Activated CD4-positive, alpha-beta T cell treated with anti-CD3 and anti-CD28 coated beads, Interleukin-10, Interleukin-2, amounts not matched to agents 100 ng/mL and 50 ng/mL, durations not matched to agents 16 hours and 8 hours (primary cell): ENCODE data around the gene LRRTM2.
"Not testable (repeated sequence)": the region's sequence is repeated elsewhere in the genome, so short reads cannot be mapped to it uniquely, and the experiment has no call there.

Experiments
- DNase-seq: peaks from one replicate; pipeline ENCODE4 v3.0.0-alpha.2; 2020

Gene LRRTM2

GRCh38 chr5:138874771-138875551 is at the start of gene LRRTM2:
TSS of gene LRRTM2 (minus strand) at chr5:138875335. CDS start at chr5:138874911, 424 bp downstream.
- no peak for DNase-seq

- no peak for DNase-seq
These were observed 47.4 kb upstream of the LRRTM2 start for GRCh38 chr5:138922494-138922893.

- DNase-seq, result not testable (repeated sequence)
These were observed 46.2 kb upstream of the LRRTM2 start for GRCh38 chr5:138921362-138921761.

DNA sequence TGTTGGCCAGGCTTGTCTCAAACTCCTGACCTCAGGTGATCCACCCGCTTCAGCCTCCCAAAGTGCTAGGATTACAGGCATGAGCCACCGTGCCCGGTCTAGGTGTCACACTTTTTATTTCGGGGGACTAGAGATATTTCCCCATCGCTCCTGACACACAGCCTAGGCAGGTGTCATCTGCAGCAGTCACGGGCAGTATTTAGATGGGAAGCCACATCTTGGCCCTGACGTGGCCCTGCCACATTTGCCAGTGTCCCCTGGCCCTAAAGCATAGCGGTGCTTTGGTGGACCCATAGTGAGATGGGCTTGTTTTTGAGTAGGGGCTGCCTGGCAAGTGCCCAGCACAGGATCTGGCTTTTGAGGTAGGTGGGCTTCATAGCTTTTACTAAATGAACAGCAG is 45.0 kb upstream of the LRRTM2 start:
- DNase-seq, result no peak

GRCh38 chr5:138918686-138919085 is 43.6 kb upstream of the LRRTM2 start:
- DNase-seq, result no peak

GRCh38 chr5:138914338-138914737 is 39.2 kb upstream of the LRRTM2 start:
- DNase-seq, result no peak

DNA sequence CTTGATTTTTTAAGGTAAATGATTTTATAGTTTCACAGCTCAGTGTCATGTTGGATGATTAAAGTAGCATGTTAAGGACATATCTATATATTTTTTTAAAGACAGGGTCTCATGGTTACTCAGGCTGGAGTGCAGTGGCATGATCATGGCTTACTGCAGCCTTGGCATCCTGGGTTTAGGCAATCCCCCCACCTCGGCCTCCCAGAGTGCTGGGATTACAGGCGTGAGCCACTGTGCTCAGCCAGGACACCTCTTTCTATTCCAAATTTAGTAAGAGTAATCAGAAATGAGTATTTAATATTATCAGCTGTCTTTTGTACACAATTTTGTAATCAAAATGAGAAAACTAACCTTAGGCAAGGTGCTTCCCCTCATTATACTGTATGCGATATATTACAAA is 38.6 kb upstream of the LRRTM2 start:
- no peak for DNase-seq

GRCh38 chr5:138912093-138912492 is 37.0 kb upstream of the LRRTM2 start:
- DNase-seq, result no peak

DNA sequence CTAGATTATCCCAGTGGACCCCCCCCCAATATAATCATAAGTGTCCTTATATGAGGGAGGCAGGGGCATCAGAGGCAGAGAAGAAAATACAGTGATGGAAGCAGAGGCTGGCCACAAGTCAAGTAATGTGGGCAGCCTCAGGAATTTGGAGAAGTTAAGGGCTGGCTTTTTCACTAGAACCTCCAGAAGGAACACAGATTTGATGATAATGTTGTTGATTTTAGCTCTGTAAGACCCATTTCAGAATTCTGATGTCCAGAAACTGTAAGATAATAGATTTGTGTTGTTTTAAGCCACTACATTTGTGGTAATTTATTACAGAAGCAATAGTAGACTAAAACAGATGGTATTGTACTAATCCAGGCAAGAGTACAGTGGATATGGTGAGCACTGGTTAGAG is 36.3 kb upstream of the LRRTM2 start:
- no peak for DNase-seq

DNA sequence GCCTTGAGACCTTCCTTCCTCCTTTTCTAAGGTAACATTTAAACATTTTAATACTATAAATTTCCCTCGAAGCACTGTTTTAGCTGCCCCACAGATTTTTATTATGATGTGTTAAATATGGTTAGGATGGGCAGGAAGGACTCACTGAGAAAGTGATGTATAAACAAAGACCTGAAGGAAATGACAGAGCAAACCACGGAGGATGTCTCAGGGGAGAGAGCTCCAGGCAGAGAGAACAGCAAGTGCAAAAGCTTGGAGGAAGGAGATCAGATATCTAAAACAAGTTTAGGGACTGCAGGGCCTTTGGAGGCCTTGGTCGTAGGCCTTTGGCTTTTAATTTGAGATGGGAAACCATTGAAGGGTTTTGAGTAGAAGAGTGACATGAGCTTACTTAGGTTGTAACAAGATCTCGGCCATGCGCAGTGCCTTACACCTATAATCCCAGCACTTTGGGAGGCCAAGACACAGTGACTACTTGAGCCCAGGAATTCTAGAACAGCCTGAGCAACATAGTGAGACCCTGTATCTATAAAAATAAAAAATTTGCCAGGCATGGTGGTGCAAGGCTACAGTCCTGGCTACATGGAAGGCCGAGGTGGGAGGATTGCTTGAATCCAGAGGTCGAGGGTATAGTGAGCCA is 35.5 kb upstream of the LRRTM2 start:
- peak; percentile 23 for DNase-seq

DNA sequence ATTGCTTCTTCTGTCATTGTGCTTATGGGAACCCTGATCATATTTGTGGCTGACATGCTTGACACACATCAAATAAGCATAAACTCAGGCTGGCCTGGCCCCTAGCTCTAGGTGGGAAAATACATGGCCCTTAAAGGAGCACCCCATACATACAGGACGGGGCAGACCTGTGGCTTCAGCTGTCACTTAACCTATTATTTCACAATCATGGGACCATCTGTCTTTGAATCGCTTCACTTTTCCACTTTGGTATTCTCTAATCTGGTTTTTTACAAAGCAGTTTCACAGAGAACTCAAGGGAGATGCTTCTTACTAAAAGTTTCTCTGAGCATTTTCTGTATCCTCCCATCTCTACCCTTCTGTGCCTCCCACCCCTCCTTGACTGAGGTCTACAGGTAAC is 34.6 kb upstream of the LRRTM2 start:
- no peak for DNase-seq

GRCh38 chr5:138905541-138905940 is 30.4 kb upstream of the LRRTM2 start:
- no peak for DNase-seq

DNA sequence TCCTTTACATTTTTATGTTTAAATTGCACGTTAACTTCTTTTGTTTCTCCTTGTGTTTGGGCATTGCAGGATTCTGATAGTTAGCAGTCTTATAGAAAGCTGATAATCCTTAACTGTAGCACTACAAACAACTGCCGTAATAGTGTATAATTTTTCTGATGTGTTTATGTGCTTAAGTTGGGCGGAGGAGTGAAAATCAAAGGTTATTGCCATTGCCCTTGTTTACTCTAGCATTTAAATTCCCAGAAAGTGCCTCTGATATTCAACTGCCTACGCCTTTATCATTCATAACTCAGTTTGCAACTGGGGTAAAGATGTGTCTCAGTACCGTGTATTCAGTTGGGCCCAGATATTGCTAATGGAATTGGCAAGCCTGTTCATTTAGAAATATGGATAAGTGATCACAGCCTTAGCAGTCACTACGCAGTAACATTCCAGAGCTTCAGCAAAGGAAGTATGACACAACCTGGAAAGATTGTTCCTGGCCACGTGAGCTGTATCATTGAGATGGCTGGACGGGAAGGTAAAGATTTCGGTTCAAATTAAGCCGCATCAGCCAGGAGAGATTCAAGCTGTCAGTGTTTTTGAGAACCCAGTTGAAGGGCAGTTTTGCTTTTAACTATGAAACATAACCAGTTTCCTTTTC is 28.1 kb upstream of the LRRTM2 start:
- no peak for DNase-seq

- DNase-seq, result peak; percentile 26
These were observed 26.6 kb upstream of the LRRTM2 start for GRCh38 chr5:138901716-138902115.

DNA sequence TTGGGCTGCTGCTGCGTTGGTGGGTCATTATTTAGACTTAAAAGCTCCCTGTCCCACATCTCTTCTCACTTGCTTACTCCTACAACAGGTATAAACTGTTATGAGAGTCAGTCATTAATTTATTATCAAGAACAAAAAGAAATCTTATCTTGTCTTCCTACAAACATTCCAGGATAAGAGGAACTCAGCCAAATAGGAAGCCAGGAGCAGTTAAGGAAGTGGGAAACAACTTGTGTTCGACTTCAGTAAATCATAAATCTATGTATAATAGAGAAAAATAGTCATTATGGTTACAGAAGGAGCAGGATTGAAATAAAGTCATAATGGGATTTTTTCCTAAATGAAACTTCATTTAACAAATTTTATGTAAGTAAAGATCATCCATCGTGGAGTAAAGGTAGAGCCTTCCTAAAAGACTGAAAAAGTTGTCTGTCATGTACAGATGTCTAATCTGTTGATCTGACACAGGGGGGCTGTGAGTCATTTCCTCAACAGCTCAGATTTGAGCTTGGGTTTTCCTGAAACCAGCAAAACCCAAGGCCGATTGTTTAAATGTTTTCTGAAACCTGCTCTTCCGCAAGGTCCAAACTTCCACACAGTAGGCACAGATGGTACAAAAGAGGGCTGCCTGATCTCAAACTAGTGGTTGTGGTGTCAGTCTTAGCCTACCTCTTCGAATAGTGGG is 25.3 kb upstream of the LRRTM2 start:
- DNase-seq, result peak; percentile 78

- DNase-seq, result no peak
These were observed 23.6 kb upstream of the LRRTM2 start for GRCh38 chr5:138898742-138899141.

GRCh38 chr5:138898299-138898698 is 23.2 kb upstream of the LRRTM2 start:
- DNase-seq, result no peak

- peak; percentile 26 for DNase-seq
These were observed 20.8 kb upstream of the LRRTM2 start for GRCh38 chr5:138895918-138896317.

DNA sequence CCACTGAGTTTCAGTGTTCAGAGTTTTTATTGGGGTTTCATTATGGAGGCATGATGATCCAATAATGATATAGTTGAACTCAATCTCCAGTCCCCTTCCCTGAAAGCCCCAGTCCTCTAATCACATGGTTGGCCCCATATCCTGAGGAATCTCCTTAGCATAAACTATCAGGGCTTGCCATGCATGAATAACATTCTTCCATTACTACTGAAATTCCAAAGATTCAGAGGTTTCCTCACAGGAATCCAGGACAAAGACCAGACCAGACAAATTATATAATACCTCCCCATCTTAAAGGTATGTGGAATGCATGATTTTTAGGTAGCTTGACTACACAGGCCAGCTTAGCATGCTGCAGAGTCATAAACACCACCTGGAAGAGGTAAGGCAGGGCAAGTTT is 15.5 kb upstream of the LRRTM2 start:
- DNase-seq, result no peak

- no peak for DNase-seq
These were observed 14.9 kb upstream of the LRRTM2 start for GRCh38 chr5:138889994-138890393.

DNA sequence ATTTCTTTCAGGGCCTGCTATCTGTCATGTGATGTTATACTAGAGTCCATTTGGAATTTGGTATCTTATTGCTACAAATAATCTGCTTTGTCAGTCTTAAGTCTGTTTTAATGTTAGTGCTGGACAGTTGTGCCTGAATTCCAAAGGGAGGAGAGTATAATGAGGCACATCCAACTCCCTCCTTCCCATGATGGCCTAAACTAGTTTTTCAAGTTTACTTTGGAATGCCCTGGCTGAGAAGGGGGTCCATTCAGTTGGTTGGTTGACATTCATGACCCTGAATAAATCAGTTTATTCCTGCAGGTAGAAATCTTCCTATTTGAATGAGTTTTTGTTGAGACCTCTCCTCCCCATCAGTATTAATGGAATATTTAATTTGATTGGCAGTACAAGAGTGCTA is 9.4 kb upstream of the LRRTM2 start:
- DNase-seq, result no peak

- no peak for DNase-seq
These were observed 9.0 kb upstream of the LRRTM2 start for GRCh38 chr5:138884094-138884493.

DNA sequence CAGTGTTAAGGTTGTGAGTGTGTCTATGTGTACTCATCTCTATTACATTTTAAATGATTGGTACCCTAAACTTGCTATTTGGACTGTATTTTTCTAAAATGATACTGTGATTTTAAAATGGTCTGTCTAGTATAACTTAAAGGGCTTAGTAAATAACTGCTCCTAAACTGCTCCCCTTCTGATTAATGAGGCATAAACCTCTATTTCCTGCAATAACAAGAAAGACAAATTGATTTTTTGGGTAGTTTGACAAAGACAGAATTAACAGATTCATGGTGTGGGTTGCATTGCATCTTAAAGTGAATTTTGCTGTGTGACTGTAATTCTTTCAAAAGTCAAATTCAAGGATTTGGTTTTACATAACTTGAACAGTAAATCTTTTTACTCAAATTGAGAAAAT is 8.1 kb upstream of the LRRTM2 start:
- DNase-seq, result no peak
